ENCODE results near the gene CPPED1. TPM values are rescaled to one million over a fixed set of nuclear protein-coding genes. Genes with fewer than 3 reads are reported as not detected.

The CPPED1 gene
- total RNA-seq, 1 donor = 13.8 TPM

DNA sequence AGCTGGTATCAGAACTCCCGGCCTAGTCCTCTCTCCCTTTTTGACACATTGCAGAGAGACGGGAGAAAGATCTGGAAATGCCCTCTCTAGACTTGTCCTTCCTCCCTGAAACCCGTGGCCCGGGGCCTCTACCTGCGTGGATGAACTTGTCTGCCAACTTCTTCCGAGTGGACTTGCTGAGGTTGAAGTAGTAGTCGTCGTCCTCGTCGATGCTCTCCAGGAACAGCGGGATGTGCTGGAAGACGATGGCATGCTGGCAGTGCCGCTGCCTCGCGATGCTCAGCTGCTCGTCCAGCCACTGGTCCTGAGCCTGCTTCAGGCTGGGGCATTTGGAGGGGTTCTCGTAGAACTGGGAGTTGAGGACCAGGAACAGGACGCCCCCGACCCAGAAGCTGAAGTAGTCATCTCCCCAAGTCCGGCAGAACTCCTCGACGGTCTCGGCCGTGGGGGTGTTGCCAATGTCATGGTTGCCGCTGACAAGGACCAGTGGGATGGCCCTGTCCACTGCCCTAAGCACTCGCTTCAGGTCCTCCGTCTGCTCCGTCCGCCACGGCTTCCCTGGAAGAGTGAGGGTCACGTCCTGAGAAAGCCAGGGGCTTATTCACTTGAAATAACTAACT is 99.1 kb downstream of the CPPED1 start:
- TF ChIP-seq, protein P1, sequence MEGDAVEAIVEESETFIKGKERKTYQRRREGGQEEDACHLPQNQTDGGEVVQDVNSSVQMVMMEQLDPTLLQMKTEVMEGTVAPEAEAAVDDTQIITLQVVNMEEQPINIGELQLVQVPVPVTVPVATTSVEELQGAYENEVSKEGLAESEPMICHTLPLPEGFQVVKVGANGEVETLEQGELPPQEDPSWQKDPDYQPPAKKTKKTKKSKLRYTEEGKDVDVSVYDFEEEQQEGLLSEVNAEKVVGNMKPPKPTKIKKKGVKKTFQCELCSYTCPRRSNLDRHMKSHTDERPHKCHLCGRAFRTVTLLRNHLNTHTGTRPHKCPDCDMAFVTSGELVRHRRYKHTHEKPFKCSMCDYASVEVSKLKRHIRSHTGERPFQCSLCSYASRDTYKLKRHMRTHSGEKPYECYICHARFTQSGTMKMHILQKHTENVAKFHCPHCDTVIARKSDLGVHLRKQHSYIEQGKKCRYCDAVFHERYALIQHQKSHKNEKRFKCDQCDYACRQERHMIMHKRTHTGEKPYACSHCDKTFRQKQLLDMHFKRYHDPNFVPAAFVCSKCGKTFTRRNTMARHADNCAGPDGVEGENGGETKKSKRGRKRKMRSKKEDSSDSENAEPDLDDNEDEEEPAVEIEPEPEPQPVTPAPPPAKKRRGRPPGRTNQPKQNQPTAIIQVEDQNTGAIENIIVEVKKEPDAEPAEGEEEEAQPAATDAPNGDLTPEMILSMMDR (IDR thresholded peaks at IDR 0.05; ENCODE audit: insufficient read depth, low read depth, low read length) = no peak
- no peak for DNase-seq (ENCODE audit: low read depth)
- H3K4me3 ChIP-seq (ENCODE audit: low read depth, low read length) = no peak overlapping the region

DNA sequence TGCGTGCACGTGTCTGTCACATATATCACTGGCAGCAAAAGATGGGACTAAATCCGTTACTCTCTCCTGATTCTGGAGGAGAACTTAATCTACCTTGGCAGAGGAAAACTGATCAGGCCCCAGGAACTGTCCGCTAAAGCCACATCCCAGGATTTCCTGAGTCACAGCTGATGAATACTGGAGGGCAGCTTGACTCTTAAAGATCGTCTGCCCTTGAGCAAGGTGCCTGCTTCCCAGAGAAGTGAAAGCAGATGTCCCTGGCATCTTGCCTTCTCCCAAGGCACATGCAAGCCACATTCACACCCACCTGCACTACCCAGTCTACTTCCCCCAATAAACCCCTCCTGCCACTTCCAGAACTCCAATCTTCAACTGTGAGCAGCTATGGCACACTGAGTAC is 99.8 kb downstream of the CPPED1 start:
- TF ChIP-seq, protein P1 (IDR thresholded peaks at IDR 0.05; ENCODE audit: insufficient read depth, low read depth, low read length) = no peak
- no peak overlapping the region for H3K4me3 ChIP-seq (ENCODE audit: low read depth, low read length)
- no peak for DNase-seq (ENCODE audit: low read depth)

DNA sequence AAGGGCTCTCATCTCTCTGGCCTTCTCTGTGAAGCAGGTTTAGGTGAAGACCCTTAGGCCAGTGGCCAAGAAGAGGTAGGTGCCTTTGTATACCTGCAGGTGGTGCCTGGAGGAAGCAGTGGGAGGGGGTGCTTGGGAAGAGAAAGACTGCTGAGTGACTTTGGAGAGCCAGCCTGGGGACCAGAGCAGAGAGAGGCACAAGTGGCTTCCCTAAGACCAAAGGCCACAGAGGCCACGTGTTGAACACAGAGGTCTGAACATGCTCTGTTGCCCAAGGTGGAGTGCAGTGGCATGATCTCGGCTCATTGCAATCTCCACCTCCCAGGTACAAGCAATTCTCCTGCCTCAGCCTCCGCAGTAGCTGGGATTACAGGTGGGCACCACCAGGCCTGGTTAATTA is 103.5 kb downstream of the CPPED1 start:
- TF ChIP-seq, protein P1 (IDR thresholded peaks at IDR 0.05; ENCODE audit: insufficient read depth, low read depth, low read length) = no peak
- H3K4me3 ChIP-seq (ENCODE audit: low read depth, low read length) = no peak overlapping the region
- DNase-seq (ENCODE audit: low read depth) = no peak

DNA sequence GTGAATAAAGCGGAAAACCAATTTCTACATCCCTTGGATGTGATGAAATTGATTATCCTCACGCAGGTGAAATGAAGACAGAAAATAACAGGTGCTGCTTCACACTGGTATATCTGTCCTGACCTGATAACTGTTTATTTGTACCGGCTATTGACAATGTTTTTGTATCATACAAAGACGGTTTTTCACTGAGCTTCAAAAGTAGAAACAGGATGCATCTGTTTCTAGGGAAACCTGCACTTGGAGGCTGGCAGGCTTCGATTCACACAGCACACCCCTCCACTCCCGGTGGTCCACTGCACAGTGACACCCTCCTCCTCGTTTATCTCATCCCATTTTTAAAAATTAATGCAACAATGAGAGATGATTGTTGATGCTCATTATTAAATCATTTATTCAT is 104.5 kb downstream of the CPPED1 start:
- no peak overlapping the region for H3K4me3 ChIP-seq (ENCODE audit: low read depth, low read length)
- TF ChIP-seq, protein P1 (IDR thresholded peaks at IDR 0.05; ENCODE audit: insufficient read depth, low read depth, low read length) = no peak

DNA sequence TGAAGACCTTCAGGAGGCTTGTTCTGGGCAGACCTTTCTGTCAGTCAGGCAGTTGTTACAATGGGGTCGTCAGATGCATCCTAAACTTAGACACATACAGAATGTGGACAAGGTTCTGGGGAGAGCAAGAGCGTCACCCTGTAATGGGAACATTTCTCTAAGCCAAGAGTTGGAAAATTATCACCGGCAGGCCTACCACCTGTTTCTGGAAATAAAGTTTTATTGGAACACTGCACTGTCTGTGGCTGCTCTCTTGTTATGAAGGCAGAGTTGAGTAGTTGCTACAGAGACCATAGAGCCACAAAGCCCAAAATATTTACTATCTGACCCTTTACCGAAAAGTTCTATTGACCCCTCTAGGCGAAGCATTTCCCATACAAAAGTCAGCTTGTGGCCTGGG is 106.2 kb downstream of the CPPED1 start:
- no peak for DNase-seq (ENCODE audit: low read depth)
- H3K4me3 ChIP-seq (ENCODE audit: low read depth, low read length) = no peak overlapping the region
- TF ChIP-seq, protein P1 (IDR thresholded peaks at IDR 0.05; ENCODE audit: insufficient read depth, low read depth, low read length) = no peak

More for the DNA sequence above, 104.5 kb downstream of the CPPED1 start:
- DNase-seq (ENCODE audit: low read depth) = no peak

DNA sequence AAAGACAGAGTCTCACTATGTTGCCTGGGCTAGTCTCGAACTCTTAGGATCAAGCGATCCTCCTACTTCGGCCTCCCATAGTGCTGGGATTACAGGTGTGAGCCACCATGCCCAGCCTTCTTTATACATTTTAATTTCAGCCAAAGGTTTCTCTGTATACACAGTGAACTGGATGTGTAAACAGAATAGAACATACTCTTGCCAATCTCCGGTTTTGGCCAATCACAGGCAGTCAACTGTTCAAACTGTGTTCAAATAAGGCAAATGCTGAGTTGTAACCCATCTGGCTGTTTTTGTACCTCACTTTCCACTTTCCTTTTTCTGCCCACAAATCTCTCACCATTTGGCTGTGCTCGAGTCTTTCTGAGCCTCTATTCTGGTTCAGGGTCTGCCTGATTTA is 108.2 kb downstream of the CPPED1 start:
- TF ChIP-seq, protein P1 (IDR thresholded peaks at IDR 0.05; ENCODE audit: insufficient read depth, low read depth, low read length) = no peak
- no peak for DNase-seq (ENCODE audit: low read depth)
- no peak overlapping the region for H3K4me3 ChIP-seq (ENCODE audit: low read depth, low read length)

DNA sequence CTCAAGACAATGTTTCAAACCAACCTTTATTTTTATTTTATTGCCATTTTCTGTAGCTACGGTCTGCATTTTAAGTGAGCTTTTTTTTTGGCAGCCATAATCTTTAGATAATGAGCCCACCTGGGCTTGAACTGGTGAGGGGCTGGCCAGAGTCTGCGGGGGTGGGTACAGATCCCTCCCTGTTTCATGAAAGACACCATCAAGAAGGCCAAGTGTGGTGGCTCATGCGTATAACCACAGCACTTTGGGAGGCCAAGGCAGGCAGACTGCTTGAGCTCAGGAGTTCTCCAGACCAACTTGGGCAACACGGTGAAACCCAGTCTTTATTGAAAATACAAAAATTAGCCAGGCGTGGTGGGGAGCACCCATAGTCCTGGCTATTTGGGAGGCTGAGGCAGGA is 113.7 kb downstream of the CPPED1 start:
- TF ChIP-seq, protein P1 (IDR thresholded peaks at IDR 0.05; ENCODE audit: insufficient read depth, low read depth, low read length) = no peak
- DNase-seq (ENCODE audit: low read depth) = no peak
- no peak overlapping the region for H3K4me3 ChIP-seq (ENCODE audit: low read depth, low read length)

All from fibroblast of villous mesenchyme (primary cell).